NCI-H128 (cell line): ENCODE measurements around the gene GFOD2.

Experiments
- DNase-seq: peaks from one replicate; lab custom pipeline; 2025; ENCODE audit not compliant: unreplicated experiment; lab: John Stamatoyannopoulos, UW

The GFOD2 gene

GRCh38 chr16:67733734-67734470, 14.8 kb upstream of the GFOD2 start:
- DNase-seq, result no peak

DNA sequence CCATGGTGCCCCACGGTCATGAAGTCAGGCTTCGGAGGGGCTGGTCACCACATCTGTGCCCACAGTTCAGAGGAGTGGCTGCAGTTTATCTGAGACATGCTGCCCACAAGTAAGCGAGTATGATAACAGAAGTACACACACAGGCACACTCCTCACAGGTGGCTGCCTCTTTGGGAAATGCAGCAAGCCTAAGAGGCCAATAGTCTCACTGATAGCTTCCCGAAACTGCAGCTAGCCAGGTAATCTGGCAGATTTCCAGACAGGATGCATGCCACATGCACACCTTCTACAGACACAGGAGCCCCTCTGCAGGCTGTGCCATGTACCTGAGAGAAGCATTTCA, 12.6 kb upstream of the GFOD2 start:
- no peak for DNase-seq

- no peak for DNase-seq
These were observed 12.1 kb upstream of the GFOD2 start for GRCh38 chr16:67731071-67731752.

- DNase-seq, result no peak
These were observed 11.2 kb upstream of the GFOD2 start for GRCh38 chr16:67730326-67730725.

GRCh38 chr16:67729636-67730248, 10.6 kb upstream of the GFOD2 start:
- no peak for DNase-seq

GRCh38 chr16:67727521-67728485, 8.7 kb upstream of the GFOD2 start:
- DNase-seq, result no peak

- DNase-seq, result no peak
These were observed 7.3 kb upstream of the GFOD2 start for GRCh38 chr16:67726106-67727034.

DNA sequence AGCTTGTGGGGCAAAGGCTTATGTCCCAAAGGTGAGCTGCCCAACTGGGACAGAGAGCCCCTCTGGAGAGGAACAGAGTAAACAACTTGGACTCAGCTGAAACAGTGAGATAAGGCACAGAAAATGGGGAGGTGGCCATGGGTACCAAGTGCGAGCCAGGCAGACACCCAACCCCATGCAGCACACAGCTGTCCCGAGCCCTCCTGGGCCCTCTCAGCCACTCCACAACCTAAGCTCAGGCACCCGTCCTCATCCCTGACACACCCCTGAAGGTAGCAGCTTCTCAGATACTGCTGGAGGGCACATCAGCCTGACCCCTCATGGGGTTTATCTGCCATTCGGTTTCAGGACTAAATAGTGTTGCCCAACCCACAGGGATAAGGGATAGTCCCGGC, 4.8 kb upstream of the GFOD2 start:
- DNase-seq, result no peak

DNA sequence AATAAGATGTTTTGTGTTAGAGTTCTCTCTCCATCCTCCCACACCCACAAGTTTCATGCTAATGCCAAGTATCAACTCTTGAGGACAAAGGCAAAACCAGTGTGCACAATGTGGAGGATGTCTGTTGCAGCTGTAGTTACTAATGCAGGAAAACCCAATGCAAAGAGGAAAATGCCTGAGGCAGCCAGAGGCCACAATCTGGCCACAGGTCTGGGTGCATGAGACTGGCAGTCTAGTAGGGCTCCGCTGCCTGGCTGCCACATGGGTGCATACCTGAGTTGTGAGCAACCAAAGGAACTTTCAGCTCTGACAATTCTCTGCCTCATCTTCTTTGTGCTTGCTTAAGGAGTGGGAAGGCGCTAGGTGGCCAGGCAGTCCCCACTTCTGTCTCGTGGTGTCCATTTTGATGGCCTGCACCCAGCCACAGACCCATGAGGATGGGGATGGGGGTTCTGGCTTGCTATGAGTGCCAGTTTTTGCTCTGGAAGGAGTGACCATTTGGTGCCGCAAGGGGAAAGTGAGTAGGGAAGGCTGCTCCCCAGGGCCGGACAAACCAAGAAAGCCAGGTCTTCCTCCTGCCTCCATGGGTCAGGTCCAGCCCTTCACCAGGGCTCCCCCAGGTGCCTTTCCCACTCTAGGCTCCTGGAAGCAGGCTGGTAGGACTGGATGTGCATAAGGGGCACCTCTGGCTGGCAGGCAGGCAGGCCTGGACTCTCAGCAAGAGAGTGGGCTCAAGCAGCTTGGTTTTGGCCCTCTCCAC, 4.2 kb upstream of the GFOD2 start:
- DNase-seq, result no peak

- no peak for DNase-seq
These were observed 1.1 kb upstream of the GFOD2 start for GRCh38 chr16:67720236-67720635.

DNA sequence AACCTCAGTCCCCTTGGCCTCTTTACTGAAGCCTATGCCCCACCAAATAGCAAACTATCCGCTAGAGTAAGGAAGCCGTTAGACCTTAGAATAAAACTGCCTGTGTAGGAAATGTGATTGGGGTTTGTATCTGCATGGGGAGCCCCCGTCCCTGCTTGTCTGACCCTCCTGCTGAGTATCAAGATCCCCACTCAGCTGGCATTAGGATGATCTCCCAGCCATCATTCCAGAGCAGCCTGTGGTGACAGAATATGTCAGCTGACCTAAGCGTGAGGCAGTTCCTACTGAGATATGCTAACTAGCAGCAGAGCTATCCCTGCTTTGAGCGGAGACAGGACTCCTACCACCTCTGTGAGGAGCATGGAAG, 645 bp upstream of the GFOD2 start:
- no peak for DNase-seq

DNA sequence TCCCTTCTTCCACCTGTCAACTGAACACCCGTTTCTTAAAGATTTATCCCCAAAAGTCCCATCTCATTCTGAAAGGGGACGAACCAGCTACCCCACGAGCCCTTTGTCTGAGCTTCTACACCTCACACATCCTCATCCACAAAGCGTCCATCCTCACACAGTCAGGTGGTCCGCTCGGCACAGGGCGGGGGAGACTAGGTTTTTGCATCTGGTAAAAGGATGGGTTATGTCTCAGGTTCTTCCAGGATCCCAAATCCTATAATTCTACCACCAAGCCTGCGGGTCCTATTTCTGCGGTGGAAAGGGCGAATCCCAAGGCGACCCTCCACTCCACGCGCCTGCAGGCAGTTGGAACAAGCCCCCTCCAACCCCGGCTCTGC, 458 bp downstream of the GFOD2 start:
- no peak for DNase-seq

GRCh38 chr16:67716097-67716496, 3.0 kb downstream of the GFOD2 start:
- DNase-seq, result no peak

- DNase-seq, result no peak
These were observed 4.6 kb downstream of the GFOD2 start for GRCh38 chr16:67714522-67714921.

DNA sequence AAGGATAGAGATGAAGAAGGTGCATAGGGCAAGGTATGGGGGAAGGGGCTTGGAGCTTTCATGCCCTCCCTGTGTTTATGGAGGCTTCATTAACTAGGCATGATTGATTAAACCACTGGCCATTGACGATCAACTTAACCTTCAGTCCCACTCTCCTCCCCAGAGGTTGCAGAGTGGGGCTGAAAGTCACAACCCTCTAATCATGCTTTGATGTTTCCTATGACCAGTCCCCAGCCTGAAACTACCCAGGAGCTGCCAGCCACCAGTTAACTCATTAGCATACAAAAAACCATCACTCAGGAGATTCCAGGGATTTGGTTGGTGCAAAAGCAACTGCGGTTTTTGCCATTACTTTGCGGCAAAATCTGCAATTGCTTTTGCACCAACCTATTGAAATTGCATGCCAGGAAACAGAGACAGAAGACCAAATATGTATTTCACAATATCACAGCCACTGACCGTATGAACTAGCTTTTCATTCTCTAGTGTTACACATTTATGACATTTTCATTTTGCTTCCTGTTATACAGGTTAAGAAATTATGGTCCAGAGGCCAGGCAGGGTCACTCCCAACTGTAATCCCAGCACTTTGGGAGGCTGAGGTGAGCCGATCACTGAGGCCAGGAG, 5.4 kb downstream of the GFOD2 start:
- DNase-seq, result no peak

DNA sequence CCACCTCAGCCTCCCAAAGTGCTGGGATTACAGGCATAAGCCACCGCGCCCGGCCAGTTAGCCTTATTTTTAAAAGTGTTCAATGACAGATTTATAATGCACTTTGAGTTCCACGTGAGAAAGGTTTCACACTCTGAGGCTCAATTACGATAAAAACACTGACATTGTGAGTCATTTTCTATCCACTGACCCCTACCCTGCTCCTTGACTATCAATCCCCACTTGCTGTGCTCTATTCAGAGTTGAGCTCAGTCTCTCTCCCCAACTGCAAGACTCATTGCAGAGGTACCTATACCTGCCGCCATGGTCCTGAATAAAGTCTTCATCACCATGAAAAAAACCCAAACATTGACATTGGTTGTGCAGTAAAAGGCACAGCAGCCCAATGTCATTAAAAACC, 8.5 kb downstream of the GFOD2 start:
- no peak for DNase-seq

DNA sequence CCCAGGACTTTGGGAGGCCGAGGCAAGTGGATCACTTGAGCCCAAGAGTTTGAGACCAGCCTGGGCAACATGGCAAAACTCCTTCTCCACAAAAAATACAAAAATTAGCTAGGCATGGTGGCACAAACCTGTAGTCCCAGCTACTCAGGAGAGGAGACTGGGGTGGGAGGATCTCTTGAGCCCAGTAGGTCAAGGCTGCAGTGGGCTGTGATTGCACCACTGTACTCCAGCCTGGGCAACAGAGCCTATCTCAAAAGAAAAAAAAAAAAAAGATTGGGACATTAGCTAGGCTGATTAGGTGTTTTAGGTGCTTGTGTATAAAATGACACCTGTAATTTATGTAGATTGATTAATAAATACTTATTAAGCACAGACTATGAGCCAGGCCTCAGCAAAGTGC, 10.1 kb downstream of the GFOD2 start:
- DNase-seq, result no peak

DNA sequence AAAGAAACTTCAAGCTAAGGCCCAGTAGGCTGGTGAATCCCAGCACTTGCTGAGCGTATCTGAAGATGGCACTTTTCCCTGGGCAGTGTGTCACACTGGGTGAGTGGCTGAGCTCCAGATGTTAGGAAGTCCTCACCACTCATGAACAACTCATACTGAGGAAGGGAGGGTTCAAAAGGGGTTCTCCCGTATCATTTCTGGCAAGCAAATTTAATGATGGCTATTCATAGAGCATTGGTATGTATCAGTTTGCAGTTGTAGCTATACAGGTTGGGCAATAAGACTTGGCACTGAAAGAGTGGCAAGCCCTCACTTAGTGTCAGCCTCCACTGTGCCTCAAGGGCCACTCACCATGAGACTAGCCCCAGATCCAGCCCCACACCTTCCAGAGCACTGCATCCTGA, 10.7 kb downstream of the GFOD2 start:
- DNase-seq, result no peak

DNA sequence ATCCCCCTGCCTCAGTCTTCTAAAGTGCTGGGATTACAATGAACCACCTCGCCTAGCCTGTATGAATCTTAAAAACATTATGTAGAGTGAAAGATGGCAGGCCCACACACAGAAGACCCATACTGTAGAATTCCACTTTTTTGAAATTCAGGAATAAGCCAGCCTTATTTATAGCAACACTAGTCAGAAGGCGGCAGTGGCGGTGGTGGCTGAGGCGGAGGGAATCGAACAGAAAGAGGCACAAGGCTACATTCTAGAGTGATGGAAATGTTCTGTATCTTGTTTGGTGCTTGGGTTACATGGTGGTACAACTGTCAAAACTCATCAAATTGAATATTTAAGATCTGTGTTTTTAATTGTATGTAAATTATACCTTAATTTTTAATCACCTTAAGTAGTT, 11.3 kb downstream of the GFOD2 start:
- no peak for DNase-seq
